GM12874 (cell line): ENCODE data around the gene CBLN3.

Experiments
- TF ChIP-seq, protein P1 (sequence below): IDR thresholded peaks from 2 replicates; pipeline ENCODE4 v1.5.1; 2011; ENCODE audit warnings: low read depth, mild to moderate bottlenecking, control low read depth, low read length, moderate library complexity; ENCODE audit not compliant: insufficient read depth

The CBLN3 gene

DNA sequence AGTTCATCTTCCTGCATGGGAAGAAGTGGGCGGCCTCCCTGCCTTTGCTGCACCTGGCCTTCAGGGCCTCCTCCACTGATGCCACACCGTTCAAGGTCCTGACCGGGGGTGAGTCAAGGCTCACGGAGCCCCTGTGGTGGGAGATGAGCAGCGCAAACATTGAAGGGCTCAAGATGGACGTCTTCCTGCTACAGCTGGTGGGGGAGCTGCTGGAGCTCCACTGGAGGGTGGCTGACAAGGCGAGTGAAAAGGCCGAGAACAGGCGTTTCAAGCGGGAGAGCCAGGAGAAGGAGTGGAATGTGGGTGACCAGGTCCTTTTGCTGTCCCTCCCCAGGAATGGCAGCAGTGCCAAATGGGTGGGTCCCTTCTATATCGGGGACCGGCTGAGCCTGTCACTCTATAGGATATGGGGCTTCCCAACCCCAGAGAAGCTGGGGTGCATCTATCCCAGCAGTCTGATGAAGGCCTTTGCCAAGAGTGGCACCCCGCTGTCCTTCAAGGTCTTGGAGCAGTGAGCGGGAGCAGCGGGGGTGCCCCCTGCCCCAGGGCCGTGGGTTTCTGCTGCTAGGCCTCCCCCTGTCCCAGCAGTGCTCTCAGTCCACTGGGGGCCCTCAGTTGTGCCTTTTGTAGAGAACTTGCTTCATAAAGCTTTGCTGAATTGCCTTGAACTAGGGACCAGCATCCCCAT, 12.4 kb downstream of the CBLN3 start:
- TF ChIP-seq, protein P1, sequence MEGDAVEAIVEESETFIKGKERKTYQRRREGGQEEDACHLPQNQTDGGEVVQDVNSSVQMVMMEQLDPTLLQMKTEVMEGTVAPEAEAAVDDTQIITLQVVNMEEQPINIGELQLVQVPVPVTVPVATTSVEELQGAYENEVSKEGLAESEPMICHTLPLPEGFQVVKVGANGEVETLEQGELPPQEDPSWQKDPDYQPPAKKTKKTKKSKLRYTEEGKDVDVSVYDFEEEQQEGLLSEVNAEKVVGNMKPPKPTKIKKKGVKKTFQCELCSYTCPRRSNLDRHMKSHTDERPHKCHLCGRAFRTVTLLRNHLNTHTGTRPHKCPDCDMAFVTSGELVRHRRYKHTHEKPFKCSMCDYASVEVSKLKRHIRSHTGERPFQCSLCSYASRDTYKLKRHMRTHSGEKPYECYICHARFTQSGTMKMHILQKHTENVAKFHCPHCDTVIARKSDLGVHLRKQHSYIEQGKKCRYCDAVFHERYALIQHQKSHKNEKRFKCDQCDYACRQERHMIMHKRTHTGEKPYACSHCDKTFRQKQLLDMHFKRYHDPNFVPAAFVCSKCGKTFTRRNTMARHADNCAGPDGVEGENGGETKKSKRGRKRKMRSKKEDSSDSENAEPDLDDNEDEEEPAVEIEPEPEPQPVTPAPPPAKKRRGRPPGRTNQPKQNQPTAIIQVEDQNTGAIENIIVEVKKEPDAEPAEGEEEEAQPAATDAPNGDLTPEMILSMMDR, result no peak

DNA sequence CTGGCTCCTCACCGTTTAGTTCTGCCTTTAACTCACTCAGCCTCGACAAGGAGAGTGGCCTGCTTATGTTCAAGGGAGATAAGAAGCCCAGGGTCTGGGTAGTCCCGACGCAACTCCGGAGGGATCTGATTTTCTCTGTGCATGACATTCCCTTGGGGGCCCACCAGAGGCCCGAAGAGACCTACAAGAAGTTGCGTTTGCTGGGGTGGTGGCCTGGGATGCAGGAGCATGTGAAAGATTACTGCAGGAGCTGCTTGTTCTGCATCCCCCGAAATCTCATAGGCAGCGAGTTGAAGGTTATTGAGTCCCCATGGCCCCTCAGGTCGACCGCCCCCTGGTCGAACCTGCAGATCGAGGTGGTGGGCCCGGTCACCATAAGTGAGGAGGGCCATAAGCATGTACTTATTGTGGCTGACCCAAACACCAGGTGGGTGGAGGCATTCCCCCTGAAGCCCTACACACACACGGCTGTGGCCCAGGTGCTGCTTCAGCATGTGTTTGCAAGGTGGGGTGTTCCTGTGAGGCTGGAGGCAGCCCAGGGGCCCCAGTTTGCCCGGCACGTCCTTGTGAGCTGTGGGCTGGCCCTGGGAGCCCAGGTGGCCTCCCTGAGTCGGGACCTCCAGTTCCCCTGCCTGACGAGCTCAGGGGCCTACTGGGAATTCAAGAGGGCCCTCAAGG, 13.1 kb downstream of the CBLN3 start:
- TF ChIP-seq, protein P1, result no peak

DNA sequence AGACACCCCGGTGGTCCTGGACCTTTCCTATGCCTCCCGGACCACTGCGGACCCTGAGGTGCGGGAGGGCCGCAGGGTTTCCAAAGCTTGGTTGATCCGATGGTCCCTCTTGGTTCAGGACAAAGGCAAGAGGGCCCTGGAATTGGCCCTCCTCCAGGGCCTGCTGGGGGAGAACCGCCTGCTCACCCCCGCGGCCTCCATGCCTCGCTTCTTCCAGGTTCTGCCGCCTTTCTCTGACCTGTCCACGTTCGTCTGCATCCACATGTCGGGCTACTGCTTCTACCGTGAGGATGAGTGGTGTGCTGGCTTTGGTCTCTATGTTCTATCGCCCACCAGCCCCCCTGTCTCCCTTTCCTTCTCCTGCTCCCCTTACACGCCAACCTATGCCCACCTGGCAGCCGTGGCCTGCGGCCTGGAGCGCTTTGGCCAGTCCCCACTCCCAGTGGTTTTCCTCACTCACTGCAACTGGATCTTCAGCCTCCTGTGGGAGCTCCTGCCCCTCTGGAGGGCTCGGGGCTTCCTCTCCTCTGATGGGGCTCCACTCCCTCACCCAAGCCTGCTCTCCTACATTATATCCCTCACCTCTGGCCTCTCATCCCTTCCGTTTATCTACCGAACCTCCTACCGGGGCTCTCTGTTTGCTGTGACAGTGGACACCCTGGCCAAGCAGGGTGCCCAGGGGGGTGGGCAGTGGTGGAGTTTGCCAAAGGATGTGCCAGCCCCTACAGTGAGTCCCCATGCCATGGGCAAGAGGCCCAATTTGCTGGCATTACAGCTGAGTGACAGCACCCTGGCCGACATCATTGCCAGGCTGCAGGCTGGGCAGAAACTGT, 13.8 kb downstream of the CBLN3 start:
- TF ChIP-seq, protein P1, result no peak

DNA sequence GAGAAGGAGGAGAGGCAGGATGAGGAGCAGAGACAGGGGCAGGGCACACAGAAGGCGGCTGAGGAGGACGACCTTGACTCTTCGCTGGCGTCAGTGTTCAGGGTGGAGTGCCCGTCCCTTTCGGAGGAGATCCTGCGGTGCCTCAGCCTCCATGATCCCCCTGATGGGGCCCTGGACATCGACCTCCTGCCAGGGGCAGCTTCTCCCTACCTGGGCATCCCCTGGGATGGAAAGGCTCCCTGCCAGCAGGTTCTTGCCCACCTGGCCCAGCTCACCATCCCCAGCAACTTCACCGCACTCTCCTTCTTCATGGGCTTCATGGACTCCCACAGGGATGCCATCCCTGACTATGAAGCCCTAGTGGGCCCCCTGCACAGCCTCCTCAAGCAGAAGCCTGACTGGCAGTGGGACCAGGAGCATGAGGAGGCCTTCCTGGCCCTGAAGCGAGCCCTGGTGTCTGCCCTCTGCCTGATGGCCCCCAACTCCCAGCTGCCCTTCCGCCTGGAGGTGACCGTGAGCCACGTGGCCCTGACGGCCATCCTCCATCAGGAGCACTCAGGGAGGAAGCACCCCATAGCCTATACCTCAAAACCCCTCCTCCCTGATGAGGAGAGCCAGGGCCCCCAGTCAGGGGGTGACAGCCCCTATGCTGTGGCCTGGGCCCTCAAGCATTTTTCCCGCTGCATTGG, 14.6 kb downstream of the CBLN3 start:
- TF ChIP-seq, protein P1, result no peak

DNA sequence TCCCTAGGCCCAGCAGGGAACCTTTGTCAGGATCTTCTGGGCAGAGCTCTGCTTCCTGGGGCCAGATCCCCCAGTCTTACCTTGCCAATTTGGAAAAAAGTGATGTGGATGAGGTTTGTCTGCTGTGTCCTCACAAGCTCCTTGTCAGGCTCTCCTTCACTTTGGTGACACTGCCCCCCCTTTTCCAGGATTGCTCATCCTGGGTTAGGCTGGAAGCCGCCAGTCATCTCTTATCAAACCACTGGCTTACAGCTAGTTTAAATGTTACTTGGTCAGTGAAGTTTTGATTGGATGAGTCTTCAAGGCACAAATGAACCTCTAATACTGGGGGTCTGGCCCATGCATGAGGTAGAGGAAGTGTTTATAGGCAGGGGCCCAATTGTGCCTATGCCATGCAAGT, 15.4 kb downstream of the CBLN3 start:
- TF ChIP-seq, protein P1, result no peak

DNA sequence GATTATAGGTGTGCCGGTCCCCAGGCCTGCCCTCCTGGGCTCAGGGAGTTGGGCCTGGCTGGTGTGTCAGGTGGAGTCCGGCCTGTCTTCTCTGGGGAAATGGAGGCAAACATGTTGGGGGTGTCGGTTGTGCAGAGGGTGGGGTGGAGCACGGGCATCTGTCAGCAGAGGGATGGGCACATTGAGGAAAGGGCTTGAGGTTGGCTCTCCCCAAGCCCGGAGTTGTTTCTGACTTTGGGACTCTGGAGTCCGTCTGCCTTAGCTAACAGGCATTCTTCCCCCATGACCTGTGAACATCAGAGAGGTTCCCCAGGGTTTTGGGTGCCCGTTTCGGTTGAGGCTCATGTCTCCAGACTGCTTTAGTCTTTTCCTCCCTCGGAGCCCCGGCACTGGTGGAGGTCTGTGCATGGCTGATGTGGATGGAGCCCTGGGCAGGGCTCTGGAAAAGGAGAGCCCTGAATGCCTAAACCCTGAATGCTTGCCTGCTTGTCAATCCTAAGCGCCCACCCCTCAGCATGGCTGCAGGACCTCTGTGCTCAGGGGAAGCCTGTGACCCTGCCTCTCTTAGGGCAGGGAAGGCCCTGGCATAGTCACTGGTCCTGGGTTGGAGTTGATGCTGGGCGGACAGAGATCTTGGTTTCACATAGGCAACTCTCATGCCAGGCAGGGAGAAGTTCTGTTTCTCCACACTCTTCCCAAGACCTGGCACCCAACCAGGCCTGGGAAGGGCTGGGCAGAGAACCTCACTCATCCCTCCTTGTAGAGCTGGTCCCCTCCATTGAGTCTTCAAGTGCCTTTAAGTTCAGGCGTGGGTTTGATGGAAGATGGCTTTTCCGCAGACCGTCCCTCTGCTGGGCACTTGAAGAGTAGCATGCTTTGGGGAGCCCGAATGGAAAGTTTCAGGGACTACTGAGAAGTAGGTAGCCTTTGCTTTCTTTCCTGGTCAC, 17.8 kb downstream of the CBLN3 start:
- TF ChIP-seq, protein P1, result peak; percentile 77
